Measurements from ENCODE around the gene P2RX6.
"Not testable (repeated sequence)": the region's sequence is repeated elsewhere in the genome, so short reads cannot be mapped to it uniquely, and the experiment has no call there.

P2RX6 gene

DNA sequence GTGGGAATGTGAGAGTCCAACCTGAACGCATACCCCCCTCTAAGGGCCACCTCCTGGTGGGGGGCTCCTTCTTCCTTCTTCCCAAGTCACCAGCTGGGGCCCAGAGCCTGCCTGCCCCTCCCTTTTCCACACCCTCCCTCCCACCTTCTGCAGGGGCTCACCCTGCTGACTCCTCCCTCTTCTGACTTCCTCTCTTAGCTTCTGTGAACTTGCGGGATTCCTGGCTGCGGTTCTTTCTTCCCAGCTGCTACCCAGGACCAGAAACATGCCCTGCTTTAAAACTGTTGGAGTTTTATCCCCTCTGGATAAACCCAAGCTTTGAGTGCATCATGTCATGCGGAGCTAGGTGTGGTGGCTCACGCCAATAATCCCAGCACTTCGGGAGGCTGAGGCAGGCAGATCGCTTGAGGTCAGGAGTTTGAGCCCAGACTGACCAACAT lies 40.9 kb downstream of the P2RX6 start:
- no peak for DNase-seq

DNA sequence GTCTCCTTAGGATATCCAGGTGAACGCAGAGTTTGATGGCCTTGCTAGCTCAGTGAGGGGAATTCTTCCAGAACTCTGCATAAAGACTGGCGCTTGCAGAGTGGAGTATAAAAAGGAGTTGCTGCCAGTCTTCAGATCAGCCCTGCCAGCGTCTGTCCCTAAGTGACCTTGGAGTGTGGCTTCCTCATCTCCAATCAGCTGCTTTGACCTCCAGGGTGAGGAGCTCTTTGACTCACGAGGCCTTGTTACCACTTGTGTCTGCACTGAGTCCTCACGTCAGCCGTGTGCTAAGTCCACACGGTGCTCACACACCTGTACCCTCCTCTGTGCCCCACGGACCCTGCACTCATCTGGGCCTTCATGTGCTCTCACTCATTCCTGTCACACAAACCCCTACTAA lies 45.4 kb downstream of the P2RX6 start:
- DNase-seq: not testable (repeated sequence)

DNA sequence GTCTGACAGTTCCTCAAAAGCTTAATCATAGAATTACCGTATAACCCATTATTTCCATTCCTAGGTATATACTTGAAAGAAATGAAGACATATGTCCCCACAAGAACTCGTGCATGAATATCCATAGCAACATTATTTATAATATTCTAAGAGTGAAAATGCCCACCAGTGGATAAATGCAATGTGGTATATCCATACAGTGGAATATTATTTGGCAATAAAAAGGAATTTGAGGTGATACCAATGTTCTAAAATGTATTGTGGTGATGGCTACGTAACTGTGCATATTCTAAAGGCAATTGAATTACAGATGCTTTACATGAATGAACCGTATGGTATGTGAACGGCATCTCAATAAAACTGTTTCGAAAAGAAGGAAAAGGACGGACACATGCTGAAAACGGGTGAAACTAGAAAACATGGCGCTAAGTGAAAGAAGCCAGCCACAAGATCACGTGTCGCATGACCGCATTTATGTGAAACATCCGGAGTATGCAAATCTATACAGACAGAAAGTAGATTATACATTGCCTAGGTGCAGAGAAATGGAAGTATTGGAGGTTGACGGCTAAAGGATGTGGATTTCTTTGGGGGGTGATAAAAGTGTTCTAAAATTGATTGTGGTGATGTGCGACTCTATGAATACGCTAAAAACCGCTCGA lies 46.8 kb downstream of the P2RX6 start:
- not testable (repeated sequence) for DNase-seq

DNA sequence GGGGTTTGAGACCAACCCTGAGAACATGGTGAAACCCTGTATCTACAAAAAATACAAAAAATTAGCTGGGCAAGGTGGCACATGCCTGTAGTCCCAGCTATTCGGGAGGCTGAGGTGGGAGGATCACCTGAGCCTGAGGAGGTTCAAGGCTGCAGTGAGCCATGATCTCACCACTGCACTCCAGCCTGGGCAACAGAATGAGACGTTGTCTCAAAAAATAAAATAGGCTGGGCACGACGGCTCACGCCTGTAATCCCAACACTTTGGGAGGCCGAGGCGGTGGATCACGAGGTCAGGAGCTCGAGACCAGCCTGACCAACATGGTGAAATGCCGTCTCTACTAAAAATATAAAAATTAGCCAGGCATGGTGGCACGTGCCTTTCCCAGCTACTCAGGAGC lies 49.5 kb downstream of the P2RX6 start:
- DNase-seq: not testable (repeated sequence)

DNA sequence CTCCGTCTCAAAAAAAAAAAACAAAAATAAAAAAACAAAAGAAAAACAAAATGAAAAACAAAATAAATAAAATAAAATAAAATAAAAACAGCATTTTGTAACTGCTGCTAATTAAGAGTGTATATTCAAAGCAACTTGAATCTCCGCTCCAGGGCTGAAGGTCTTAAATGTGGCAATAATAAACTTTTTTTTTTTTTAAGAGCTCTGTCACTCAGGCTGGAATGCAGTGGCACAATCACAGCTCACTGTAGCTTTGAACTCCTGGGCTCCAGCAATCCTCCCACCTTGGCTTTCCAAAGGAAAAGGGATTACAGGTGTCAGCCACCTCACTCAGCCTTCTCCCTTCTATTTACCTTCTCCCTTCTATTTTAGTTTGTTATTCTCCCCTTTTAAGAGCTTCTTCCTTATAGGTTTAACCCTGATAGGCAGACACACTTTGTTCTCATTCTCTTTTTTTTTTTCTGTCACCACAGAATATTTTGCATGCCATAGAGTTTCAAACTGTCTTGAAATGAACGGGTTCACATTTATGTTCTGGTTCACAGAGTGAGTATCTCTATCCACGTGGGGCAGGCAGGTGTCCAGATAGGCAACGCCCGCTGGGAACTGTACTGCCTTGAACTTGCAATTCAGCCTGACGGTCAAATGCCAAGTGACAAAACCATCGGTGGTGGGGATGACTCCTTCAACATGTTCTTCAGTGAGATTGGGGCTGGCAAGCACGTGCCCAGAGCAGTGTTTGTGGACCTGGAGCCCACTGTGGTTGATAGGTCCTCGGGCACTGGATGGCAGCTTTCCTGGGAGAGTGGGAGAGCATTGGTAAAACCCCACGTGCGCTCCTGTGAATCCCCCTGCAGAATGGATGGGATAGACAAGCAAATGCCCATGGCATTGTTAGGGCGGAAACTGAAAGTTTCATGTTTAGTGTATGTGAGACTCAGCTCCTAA lies 50.2 kb downstream of the P2RX6 start:
- no peak for DNase-seq

DNA sequence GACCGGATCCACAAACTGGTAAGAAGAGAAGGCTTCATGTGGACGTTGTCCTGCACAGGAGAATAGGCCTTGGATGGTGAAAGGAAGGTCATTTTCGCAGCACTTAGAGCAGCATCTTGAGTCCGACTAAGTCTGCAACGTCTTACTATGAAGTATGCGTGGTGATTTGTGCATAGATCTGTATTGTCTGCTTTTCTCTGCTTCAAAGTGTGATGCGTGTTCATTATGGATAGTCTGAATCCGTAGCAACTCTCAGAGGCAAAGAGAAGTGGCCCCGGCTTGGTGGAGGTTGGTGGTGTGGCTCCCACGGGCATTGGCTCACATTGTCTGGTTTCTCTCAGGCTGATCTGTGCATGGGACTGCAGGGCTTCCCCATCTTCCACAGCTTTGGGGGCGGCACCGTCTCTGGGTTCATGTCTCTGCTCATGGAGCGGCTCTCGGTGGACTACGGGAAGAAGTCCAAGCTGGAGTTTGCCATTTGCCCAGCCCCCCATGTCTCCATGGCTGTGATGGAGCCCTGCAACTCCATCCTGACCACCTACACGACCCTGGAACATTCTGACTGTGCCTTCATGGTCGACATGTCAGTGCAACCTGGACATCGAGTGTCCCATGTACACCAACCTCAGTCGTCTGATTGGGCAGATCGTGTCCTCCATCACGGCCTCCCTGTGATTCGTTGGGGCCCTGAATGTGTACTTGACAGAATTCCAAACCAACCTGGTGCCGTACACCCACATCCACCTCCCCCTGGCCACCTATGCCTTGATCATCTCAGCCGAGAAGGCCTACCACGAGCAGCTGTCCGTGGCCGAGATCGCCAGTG lies 52.3 kb downstream of the P2RX6 start:
- DNase-seq: no peak

DNA sequence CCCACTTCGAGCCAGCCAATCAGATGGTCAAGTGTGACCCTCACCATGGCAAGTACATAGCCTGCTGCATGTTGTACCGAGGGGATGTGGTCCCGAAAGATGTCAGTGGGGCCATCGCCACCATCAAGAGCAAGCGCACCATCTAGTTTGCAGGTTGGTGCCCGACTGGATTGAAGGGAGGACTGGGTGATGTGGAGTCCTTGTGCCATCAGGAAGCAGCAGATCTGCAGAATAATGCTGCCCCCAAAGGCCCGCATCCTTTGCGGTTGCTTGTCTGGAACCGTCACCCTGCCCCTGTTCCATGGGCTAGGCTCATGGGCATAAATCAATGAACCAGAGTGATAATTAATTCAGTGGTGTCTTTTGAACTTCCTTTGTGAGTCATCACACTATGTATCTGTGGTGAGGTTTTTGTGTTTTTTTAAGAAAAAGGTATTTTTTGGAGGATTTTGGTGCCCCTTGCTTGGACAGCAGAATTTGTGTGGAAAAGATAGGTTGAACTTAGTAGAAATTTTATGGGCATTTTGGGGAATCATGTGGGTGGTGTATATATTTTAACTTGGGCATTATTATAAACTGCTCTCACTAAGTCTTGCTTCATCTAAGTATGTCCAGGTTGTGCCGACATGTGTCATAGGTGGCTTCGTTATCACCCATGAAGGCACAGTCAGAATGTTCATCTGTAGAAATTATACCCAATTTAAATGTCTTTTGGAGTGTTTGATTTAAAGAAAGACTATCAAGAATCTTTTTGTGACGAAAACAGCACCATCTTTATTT lies 53.1 kb downstream of the P2RX6 start:
- DNase-seq: no peak

DNA sequence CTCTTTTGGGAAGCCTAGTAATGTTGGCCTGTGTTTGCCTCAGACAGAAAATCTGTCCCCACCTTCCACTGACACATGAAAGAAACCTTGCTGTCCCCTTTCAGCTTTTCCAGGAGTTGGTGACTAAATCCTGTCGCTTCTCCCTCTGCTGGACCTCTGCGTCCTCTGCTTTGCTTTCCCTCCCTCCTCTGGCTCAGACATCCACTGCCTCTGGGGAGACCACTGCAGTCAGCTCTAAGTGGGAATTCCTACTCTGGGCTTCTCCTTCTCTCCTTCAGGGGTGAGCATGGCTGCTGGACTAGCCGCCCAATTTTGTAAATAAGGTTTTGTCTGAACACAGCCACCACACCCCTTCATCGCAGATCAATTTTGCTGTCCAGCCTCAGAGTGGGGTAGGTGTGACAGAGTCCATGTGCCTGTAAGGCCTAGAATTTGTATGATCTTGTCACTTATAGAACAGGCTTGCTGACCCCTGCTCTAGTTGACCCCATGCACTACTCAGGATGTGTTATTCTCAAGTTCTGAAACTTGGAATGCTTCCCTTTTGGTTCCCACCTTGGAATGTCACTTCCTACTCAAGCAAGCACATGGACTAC lies 53.8 kb downstream of the P2RX6 start:
- DNase-seq: no peak

DNA sequence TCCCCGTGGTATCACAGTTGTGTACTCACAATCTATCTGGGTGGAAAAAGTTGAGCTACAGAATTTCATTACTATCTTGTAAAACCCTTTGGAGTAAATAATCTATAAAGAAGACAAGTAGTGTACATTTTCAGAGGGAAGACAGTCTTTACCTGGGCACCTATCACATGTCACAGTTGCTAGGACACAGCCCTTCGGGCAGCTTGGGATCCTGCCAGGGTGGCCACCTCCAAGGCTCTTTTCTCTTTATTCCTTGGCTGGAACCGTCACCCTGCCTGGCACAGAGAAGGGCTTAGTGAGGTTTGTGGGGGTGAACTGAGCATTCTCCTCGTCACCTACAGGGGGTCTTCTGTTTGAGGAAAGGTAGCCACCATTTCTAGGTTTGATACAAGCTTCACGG lies 54.4 kb downstream of the P2RX6 start:
- DNase-seq: no peak

DNA sequence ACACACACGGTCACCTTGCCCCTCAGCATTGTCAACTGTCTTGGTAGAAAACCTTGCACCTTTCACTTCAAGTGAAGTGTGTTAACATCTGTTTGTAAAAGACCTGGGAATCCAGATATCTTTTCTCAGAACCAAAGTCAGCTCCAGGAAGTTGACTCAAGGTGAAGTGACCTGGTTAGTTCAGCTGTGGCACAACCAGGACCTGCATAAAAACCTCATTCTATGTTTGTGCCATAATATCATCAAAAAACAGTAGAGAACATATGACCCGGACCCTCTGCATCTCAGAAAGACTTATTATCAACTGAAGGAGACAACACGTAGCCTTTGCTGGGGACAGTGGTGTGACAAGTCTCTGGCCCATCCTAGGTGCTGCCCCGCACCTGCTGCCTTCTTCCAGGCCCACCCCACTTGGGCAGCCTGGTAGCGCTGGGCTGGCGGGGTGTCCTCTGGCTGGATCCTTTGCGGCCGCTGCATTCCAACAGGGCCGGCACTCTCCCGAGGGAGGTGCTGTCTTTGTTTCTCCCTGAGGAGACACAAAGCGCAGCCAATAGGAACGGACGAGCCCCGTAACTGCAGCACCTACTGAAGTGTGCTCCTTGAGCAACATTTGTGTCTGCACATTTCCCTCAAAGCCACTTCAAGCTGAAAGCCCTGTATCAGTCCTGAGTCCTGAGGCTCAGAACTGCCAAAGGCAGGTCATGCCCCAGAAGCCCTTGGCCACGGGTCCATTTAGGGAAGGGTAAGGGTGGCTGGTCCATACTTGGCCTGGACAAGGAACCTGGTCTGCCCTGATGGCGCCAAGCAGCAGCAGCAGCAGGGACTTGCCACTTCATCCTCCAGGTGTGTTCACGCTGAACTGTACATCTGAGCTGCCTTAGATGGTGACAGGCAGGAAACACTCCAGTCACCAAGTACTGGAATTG lies 56.0 kb downstream of the P2RX6 start:
- DNase-seq: no peak

DNA sequence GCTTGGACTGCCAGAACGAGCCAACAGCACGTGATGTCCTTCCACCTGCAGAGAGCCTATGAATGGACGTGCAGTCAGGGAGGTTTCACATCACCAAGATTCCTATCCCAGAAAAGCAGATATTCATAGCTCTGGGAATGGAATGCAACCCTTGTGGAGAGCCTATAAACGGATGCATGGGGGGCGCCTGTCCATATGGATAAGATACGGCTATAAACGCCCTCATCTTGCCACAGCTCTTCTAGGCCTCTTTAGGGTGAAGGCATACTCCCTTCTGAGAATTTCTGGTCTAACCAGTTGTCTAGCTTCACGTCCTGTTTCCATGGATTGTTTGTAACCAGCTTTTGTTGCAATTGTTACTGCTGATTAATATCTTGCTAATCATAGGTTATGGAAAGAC lies 56.8 kb downstream of the P2RX6 start:
- not testable (repeated sequence) for DNase-seq

DNA sequence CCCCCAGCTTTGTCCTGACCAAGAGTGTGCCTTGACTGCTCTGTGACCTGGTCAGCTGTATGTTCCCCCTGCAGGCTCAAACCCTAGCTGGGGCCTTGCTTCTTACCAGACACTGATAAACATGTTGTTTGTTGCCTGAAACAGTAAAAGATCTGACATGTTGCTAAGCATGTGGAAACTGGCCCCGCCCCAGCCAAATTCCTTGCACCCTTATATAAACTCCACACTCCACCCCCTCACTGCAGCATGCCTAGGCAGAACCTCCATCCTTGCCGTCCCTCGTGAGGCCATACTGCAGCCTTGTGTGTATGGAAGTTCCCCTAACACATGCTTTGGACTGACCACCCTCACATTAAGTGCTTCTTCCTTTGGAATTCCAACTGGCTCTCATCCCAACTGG lies 58.1 kb downstream of the P2RX6 start:
- no peak for DNase-seq

DNA sequence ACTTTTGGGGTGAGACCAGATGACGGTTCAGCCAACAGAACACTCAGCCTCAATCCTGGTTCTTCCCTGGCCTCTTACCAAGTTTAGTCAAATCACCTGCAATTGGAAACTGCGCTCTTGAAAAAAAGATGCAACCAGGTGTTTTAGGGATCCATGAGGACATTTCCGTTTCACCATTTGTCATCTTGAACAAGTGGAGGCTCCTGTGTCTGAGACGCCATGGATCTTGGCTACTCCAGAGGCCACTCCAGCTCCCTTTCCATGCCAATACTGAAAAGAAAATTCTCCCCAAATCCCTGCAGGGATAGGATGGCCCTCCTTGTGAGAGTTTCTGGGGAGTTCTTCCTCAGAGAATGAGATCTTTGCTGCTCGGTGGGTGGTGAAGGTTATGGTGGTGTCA lies 58.5 kb downstream of the P2RX6 start:
- no peak for DNase-seq

DNA sequence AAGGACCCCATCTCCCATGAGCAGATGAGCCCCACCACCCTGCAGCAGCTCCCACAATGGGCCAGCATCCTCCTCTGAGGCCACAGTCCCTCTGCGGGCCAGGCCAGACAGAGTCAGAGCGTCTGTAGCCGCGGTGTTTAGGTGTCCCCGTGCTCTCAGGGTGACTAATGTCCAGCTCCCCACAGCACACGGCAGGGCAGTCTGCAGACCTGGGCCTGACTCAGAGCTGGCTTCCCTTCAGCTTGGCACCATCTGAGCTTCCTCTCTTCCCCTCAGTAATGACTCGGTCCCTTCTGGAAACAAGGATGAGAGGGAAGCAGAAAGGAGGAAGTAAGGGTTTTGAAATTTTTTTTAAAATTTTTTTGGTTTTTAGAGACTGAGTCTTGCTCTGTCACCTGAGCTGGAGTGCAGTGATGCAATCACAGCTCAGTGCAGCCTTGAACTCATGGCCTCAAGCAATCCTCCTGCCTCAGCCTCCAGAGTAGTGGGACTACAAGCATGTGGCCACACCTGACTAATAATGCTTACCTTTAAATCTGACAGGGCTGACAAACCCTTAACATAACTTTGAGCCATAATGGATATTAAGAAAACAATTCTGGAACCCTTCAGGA lies 59.2 kb downstream of the P2RX6 start:
- DNase-seq: no peak

DNA sequence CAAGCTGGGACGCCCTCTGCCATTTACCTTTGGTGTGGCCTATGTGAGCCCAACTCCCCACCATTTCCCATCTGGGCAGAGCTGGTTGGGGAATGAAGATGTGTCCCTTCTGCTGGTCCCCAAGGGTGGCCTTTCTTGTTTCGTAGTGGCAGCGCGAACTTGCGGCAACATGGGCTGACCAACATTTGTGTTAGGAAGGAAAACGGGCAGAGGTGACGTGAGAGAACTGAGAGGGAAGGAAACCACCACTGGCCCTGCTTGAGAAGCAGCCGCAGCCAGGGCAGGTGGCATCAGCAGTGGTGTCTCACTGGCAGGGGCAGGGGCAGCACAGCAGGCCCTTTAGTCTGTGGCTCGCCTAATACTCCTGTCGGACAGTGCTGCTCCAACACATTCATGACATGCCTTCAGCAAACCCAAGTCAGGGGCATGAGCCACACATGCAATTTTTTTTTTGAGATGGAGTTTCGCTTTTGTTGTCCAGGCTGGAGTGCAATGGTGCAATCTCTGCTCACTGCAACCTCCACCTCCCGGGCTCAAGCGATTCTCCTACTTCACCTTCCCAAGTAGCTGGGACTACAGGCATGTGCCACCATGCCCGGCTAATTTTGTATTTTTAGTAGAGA lies 60.7 kb downstream of the P2RX6 start:
- no peak for DNase-seq

DNA sequence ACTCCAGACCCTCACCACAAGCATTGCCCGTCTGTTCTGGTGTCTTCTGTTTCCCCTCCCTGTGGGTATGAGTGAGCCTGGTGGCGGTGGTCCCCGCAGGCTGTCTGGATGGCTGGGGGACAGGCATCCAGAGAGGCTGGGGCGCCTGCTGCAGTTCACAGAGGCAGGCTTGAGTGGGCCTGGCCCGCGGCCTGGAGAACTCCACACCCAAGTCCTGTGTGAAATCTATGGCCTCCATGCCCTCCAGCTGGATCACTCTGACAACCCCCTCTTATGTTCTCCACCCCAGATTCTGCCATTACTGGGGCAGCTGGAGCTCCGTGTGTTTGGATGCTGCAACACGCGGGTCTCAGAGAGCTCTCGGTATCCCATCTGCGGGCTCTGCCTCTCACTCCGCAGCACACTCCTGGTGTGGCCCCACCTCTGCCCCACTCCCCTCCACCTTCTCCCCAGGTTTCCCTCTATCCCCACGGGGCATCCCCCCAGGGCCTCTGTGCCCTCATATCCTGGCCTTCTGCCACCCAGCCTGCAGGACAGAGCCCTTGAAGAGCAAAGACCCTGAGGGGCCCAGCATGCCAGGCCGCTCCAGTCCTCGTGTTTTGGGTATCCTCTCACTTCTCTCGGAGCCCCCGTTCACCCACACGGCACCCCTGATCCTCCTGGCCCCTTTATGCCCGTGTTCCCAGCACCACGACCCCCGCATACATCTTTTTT lies 62.1 kb downstream of the P2RX6 start:
- no peak for DNase-seq

Measured in activated CD4-positive, alpha-beta T cell treated with anti-CD3 and anti-CD28 coated beads, Interleukin-2, Interleukin-6, amounts not matched to agents 100 ng/mL and 50 ng/mL, durations not matched to agents 16 hours and 8 hours (primary cell).